GM10266 (cell line): ENCODE measurements around the gene TBRG4.

Experiments
- DNase-seq: peaks from one replicate; pipeline ENCODE4 v3.0.0; 2012; ENCODE audit errors: extremely low spot score
- TF ChIP-seq, protein P1 (sequence below): IDR thresholded peaks from 2 replicates; pipeline ENCODE4 v1.5.1; 2012; ENCODE audit warnings: mild to moderate bottlenecking, low read depth; ENCODE audit not compliant: control insufficient read depth, insufficient read depth; ENCODE audit errors: missing control alignments

Gene TBRG4

GRCh38 chr7:45065031-45065995, 46.2 kb downstream of the TBRG4 start:
- TF ChIP-seq, protein P1, sequence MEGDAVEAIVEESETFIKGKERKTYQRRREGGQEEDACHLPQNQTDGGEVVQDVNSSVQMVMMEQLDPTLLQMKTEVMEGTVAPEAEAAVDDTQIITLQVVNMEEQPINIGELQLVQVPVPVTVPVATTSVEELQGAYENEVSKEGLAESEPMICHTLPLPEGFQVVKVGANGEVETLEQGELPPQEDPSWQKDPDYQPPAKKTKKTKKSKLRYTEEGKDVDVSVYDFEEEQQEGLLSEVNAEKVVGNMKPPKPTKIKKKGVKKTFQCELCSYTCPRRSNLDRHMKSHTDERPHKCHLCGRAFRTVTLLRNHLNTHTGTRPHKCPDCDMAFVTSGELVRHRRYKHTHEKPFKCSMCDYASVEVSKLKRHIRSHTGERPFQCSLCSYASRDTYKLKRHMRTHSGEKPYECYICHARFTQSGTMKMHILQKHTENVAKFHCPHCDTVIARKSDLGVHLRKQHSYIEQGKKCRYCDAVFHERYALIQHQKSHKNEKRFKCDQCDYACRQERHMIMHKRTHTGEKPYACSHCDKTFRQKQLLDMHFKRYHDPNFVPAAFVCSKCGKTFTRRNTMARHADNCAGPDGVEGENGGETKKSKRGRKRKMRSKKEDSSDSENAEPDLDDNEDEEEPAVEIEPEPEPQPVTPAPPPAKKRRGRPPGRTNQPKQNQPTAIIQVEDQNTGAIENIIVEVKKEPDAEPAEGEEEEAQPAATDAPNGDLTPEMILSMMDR: no peak
- DNase-seq: no peak

- TF ChIP-seq, protein P1: no peak
- DNase-seq: no peak
Measured at GRCh38 chr7:45064047-45064725, 47.3 kb downstream of the TBRG4 start.

DNA sequence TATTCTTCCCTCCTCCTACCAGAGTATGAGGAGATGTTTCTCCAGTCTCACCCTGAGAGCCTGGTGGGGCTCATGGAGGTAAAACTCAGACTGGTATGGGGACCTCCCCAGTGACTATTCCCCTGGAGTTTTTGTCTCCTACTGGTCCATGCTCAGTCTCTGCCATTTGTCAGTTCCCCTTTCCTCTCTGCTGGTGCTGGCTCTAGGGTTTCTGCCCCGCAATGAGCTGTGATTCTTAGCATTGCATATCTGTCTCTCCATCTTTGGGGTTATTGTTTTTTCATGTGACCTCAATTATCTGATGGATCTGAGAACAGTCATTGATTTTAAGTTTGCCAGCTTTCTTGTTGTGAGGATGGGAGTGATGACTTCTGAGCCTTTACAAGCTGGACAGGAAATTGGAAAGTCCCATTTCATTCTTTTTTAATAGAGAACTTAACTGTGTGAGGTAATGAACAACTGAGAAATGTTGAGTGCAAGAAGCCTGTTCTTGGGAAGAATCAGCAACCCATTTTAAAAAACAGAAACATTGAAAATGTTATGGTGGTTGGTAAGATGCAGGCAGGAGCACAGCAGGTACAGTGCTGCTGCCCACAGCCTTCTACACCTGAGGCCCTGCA, 49.6 kb downstream of the TBRG4 start:
- TF ChIP-seq, protein P1: no peak
- DNase-seq: no peak

- TF ChIP-seq, protein P1: no peak
- no peak for DNase-seq
Measured at GRCh38 chr7:45061352-45061751, 50.1 kb downstream of the TBRG4 start.

GRCh38 chr7:45060295-45060694, 51.2 kb downstream of the TBRG4 start:
- DNase-seq: no peak
- TF ChIP-seq, protein P1: no peak

- TF ChIP-seq, protein P1: no peak
- no peak for DNase-seq
Measured at GRCh38 chr7:45057878-45058277, 53.6 kb downstream of the TBRG4 start.

DNA sequence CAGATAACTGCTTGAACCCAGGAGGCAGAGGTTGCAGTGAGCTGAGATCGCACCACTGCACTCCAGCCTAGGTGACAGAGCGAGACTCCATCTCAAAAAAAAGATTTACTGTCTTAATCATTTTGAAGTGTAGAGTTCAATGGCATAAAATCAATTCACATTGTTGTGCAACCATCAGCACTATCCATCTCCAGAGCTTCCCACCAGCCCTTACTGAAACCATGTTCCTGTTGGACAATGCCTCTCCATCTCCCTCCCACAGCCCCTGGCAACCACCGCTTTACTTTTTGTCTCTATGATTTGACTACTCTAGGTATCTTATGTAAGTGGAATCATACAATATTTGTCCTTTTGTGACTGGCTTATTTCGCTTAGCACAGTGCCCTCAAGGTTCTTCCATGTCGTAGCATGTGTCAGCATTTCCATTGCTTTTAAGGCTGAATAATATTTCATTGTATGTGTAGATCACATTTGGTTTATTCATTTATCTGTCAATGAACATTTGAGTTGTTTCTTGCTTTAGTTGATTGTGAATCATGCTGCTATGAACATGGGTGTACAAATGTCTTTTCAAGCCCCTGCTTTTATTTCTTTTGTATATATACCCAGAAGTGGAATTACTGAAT, 55.8 kb downstream of the TBRG4 start:
- no peak for DNase-seq
- TF ChIP-seq, protein P1: no peak
